Fibroblast of lung (primary cell): Measurements from ENCODE around the gene FJX1.

Source experiments
- CTCF ChIP-seq, 2 donors: IDR thresholded peaks in 1 of 2; conservative IDR thresholded peaks in 1 of 2; 1 replicate in 1 of 2; 2 replicates in 1 of 2; pipeline ENCODE4 v1.5.1; 2011 to 2012; ENCODE audit warnings: low read length in 2 of 2, control low read depth in 1 of 2, inconsistent platforms in 1 of 2, low read depth in 1 of 2, mild to moderate bottlenecking in 1 of 2
- EZH2 ChIP-seq: IDR thresholded peaks from 2 replicates; pipeline ENCODE4 v1.5.1; 2012; ENCODE audit warnings: low read length, control low read depth, mild to moderate bottlenecking; ENCODE audit errors: missing control alignments

GRCh38 chr11:35641171-35641897 lies 23.1 kb downstream of the FJX1 start:
- TF ChIP-seq CTCF (conservative IDR thresholded peaks at IDR 0.05 in 1 of 2, IDR thresholded peaks at IDR 0.05 in 1 of 2; ENCODE audit: low read depth in 1 of 2, low read length in 2 of 2), result no peak
- no peak for TF ChIP-seq EZH2
